Lung (tissue), 12 donors: ENCODE data around the gene SNAPC5. TPM values are rescaled to one million over a fixed set of nuclear protein-coding genes. Genes with fewer than 3 reads are reported as not detected.

Experiments
- ATAC-seq: fragments of 200-7000 bp; cut with Tn5 transposase; one replicate; pipeline ENCODE4 v1.9.1; 2020; ENCODE audit warnings: moderate number of reproducible peaks; ENCODE audit not compliant: insufficient read depth, low FRiP score
- DNase-seq, 3 donors: peaks; one replicate each; pipeline ENCODE4 v3.0.0-alpha.2; 2013 to 2017
- H3K27ac ChIP-seq, 2 donors: one replicate each; pipeline ENCODE4 v1.5.1; 2013; ENCODE audit warnings: mild to moderate bottlenecking in 2 of 2, moderate library complexity in 2 of 2, control low read depth in 1 of 2, inconsistent platforms in 1 of 2, low read depth in 1 of 2, low read length in 1 of 2
- H3K27me3 ChIP-seq, 3 donors: one replicate each; pipeline ENCODE4 v1.5.1; 2013; ENCODE audit warnings: low read length in 2 of 3; ENCODE audit not compliant: control insufficient read depth in 3 of 3, insufficient read depth in 3 of 3
- H3K36me3 ChIP-seq, 4 donors: one replicate each; pipeline ENCODE4 v1.5.1; 2013; ENCODE audit warnings: low read length in 4 of 4, mild to moderate bottlenecking in 1 of 4, moderate library complexity in 1 of 4; ENCODE audit not compliant: control insufficient read depth in 4 of 4, insufficient read depth in 4 of 4
- H3K4me1 ChIP-seq, 5 donors: one replicate each; pipeline ENCODE4 v1.5.1; 2013; ENCODE audit warnings: low read length in 5 of 5, mild to moderate bottlenecking in 2 of 5, moderate library complexity in 1 of 5; ENCODE audit not compliant: control insufficient read depth in 5 of 5, insufficient read depth in 5 of 5
- H3K4me3 ChIP-seq: one replicate; pipeline ENCODE4 v1.5.1; 2013; ENCODE audit warnings: mild to moderate bottlenecking, control low read depth, moderate library complexity
- H3K9ac ChIP-seq, 2 donors: one replicate each; pipeline ENCODE4 v1.5.1; 2013; ENCODE audit warnings: low read length in 2 of 2, control low read depth in 1 of 2; ENCODE audit not compliant: insufficient read depth in 1 of 2
- H3K9me3 ChIP-seq, 4 donors: one replicate each; pipeline ENCODE4 v1.5.1; 2013; ENCODE audit warnings: low read length in 3 of 4, mild to moderate bottlenecking in 1 of 4, moderate library complexity in 1 of 4; ENCODE audit not compliant: control insufficient read depth in 4 of 4, insufficient read depth in 3 of 4
- CTCF ChIP-seq: IDR thresholded peaks from 2 replicates; pipeline ENCODE4 v1.5.1; 2012; ENCODE audit warnings: mild to moderate bottlenecking; ENCODE audit errors: control extremely low read depth, extremely low read depth
- WGBS, 2 donors: extraction: QIAGEN DNeasy Blood & Tissue Kit; methylation state at CpG; one replicate each; pipeline ENCODE4 v1.1.7; 2013; 5-methylcytosine and 5-hydroxymethylcytosine counted together
- polyA plus RNA-seq, 2 donors: library from polyadenylated mRNA; stranded (reverse); fragments of 200-250 nt; gene quantifications; one replicate each; pipeline ENCODE4 v1.2.1, GENCODE V29; 2013
- total RNA-seq, 2 donors: library from RNA; depleted of rRNA in 1 of 2; stranded (reverse); fragments of >200 nt in 1 of 2; gene quantifications; one replicate each; pipeline ENCODE4 v1.2.1, GENCODE V29; 2014 to 2021
- donor health status: control.
- donor health status: control.
- donor health status: Bipolar disorder and iron deficiency.
- donor health status: healthy.
- donor health status: DM: yes; HTN: yes; CAD: no.

The SNAPC5 gene
- total and polyA plus RNA-seq, 4 donors = 19.2 to 41.4 (median 26.7) TPM

GRCh38 chr15:66483131-66483566 is 14.4 kb downstream of the SNAPC5 start:
- no peak overlapping the region for H3K9ac ChIP-seq
- no peak for DNase-seq
- no peaks in the 10 kb centered on the region for H3K27me3 ChIP-seq
- H3K9me3 ChIP-seq = no peaks in the 10 kb centered on the region
- H3K36me3 ChIP-seq = peaks cover 9 to 30% (median 18%) of the 10 kb centered on the region in 4 donors
- ATAC-seq = peak; percentile 71
- WGBS, 2 donors = 45 to 56% methylated on average over 3 of the region's 3 CpGs
- H3K27ac ChIP-seq = no peak overlapping the region
- H3K4me1 ChIP-seq = peaks cover 0 to 5% (median 0%) of the 10 kb centered on the region in 5 donors
- no peak for TF ChIP-seq CTCF
- H3K4me3 ChIP-seq = no peak overlapping the region

- Histone ChIP-seq H3K9me3 (no peaks in the 10 kb centered on the region), H3K4me3 (no peak overlapping the region), H3K9ac (no peak overlapping the region), H3K36me3 (peaks cover 6 to 28% (median 15%) of the 10 kb centered on the region in 4 donors), H3K4me1 (peaks cover 0 to 5% (median 0%) of the 10 kb centered on the region in 5 donors), H3K27ac (no peak overlapping the region), H3K27me3 (no peaks in the 10 kb centered on the region)
- DNase-seq (no peak), ATAC-seq (no peak)
- TF ChIP-seq CTCF = no peak
- WGBS, 2 donors = 69 to 75% methylated on average over 9 of the region's 9 CpGs
Measured at GRCh38 chr15:66482539-66482938, 15.0 kb downstream of the SNAPC5 start.

- Histone ChIP-seq H3K4me3 (no peak overlapping the region), H3K4me1 (peaks cover 0 to 5% (median 0%) of the 10 kb centered on the region in 5 donors), H3K9ac (no peak overlapping the region), H3K9me3 (no peaks in the 10 kb centered on the region), H3K27me3 (no peaks in the 10 kb centered on the region), H3K36me3 (peaks cover 0 to 24% (median 12%) of the 10 kb centered on the region in 4 donors), H3K27ac (no peak overlapping the region)
- TF ChIP-seq CTCF = no peak
- 92 to 98% methylated on average over 10 of the region's 10 CpGs for WGBS, 2 donors
- ATAC-seq = no peak
- DNase-seq = no peak
Measured at GRCh38 chr15:66481107-66481856, 16.3 kb downstream of the SNAPC5 start.
